ENCODE data around the gene USP32.

GRCh38 chr17:60135151-60135950 lies 256.6 kb downstream of the USP32 start:
- TF ChIP-seq CTCF (conservative IDR thresholded peaks at IDR 0.05; ENCODE audit: low read length) (no peak), EZH2phosphoT487 (IDR thresholded peaks at IDR 0.05; ENCODE audit: borderline replicate concordance) (no peak)

Data from Loucy (cell line).